ENCODE results near the gene FILIP1L. TPM values are rescaled to one million over a fixed set of nuclear protein-coding genes. Genes with fewer than 3 reads are reported as not detected.
A peak's percentile ranks its signal among the peaks of the same experiment; 100 is the strongest.

Gene FILIP1L
- total and polyA plus RNA-seq, 2 of the 13 experiments (the other 11 are each of a cell fraction or from before 2014, with no cell fraction given), result 8.1 to 187 TPM

- no peak for TF ChIP-seq DBP (CRISPR knock-in tag; IDR thresholded peaks at IDR 0.05; ENCODE audit: not compliant biosample characterization)
- no peak for TF ChIP-seq ZNF691 (CRISPR knock-in tag; IDR thresholded peaks at IDR 0.05; ENCODE audit: borderline replicate concordance, low read depth)
- TF ChIP-seq MAZ (IDR thresholded peaks at IDR 0.05; ENCODE audit: borderline replicate concordance, low read depth, low read length), result no peak
- no peak for TF ChIP-seq MAZ (CRISPR knock-in tag; IDR thresholded peaks at IDR 0.05; ENCODE audit: low read depth)
- no peak for TF ChIP-seq AGO2 (optimal IDR thresholded peaks at IDR 0.05; ENCODE audit: low read depth, low read length)
- peak; percentile 59; the same call in 1 of the 2 replicates for TF ChIP-seq HMG20B (CRISPR knock-in tag; conservative IDR thresholded peaks at IDR 0.05)
- TF ChIP-seq, protein P1, sequence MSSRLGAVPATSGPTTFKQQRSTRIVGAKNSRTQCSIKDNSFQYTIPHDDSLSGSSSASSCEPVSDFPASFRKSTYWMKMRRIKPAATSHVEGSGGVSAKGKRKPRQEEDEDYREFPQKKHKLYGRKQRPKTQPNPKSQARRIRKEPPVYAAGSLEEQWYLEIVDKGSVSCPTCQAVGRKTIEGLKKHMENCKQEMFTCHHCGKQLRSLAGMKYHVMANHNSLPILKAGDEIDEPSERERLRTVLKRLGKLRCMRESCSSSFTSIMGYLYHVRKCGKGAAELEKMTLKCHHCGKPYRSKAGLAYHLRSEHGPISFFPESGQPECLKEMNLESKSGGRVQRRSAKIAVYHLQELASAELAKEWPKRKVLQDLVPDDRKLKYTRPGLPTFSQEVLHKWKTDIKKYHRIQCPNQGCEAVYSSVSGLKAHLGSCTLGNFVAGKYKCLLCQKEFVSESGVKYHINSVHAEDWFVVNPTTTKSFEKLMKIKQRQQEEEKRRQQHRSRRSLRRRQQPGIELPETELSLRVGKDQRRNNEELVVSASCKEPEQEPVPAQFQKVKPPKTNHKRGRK (CRISPR knock-in tag; IDR thresholded peaks at IDR 0.05), result no peak
- TF ChIP-seq FOXO4 (CRISPR knock-in tag; conservative IDR thresholded peaks at IDR 0.05), result no peak
- TF ChIP-seq NPAS2 (CRISPR knock-in tag; IDR thresholded peaks at IDR 0.05; ENCODE audit: borderline replicate concordance), result no peak
- TF ChIP-seq, protein P2, sequence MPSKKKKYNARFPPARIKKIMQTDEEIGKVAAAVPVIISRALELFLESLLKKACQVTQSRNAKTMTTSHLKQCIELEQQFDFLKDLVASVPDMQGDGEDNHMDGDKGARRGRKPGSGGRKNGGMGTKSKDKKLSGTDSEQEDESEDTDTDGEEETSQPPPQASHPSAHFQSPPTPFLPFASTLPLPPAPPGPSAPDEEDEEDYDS (CRISPR knock-in tag; IDR thresholded peaks at IDR 0.05), result peak; percentile 63
- TF ChIP-seq MAFG (CRISPR knock-in tag; IDR thresholded peaks at IDR 0.05), result no peak
- no peak for TF ChIP-seq PCBP1 (IDR thresholded peaks at IDR 0.05; ENCODE audit: borderline replicate concordance, low read depth, low read length)
- no peak for TF ChIP-seq KLF11 (CRISPR knock-in tag; IDR thresholded peaks at IDR 0.05)
- no peak for TF ChIP-seq KIAA2018 (CRISPR knock-in tag; IDR thresholded peaks at IDR 0.05; ENCODE audit: borderline replicate concordance)
- no peak for TF ChIP-seq STAT5B (CRISPR knock-in tag; IDR thresholded peaks at IDR 0.05)
- TF ChIP-seq HNRNPK (IDR thresholded peaks at IDR 0.05; ENCODE audit: low read depth, low read length, poor library complexity, severe bottlenecking), result no peak
Observed at GRCh38 chr3:100063929-100064461, 50.3 kb downstream of the FILIP1L start (continued).

All from HepG2 (cell line).